Fibroblast of villous mesenchyme (primary cell): ENCODE measurements around the gene PAX5. TPM values are rescaled to one million over a fixed set of nuclear protein-coding genes. Genes with fewer than 3 reads are reported as not detected.
"Not testable (repeated sequence)": the region's sequence is repeated elsewhere in the genome, so short reads cannot be mapped to it uniquely, and the experiment has no call there.

Experiments used
- DNase-seq: peaks from one replicate; pipeline ENCODE4 v3.0.0-alpha.2; 2010; ENCODE audit warnings: low read depth
- H3K4me3 ChIP-seq: 2 replicates; pipeline ENCODE4 v1.5.1; 2011; ENCODE audit warnings: low read depth, mild to moderate bottlenecking, low read length
- total RNA-seq: library from RNA; depleted of rRNA; stranded (reverse); fragments of >200 nt; gene quantifications from 2 replicates; pipeline ENCODE4 v1.2.3, GENCODE V29; 2012
- TF ChIP-seq, protein P1 (sequence below): IDR thresholded peaks from 2 replicates; pipeline ENCODE4 v1.5.1; 2012; ENCODE audit warnings: low read depth, mild to moderate bottlenecking, low read length; ENCODE audit not compliant: insufficient read depth

PAX5 gene
- total RNA-seq, 1 donor: not detected

DNA sequence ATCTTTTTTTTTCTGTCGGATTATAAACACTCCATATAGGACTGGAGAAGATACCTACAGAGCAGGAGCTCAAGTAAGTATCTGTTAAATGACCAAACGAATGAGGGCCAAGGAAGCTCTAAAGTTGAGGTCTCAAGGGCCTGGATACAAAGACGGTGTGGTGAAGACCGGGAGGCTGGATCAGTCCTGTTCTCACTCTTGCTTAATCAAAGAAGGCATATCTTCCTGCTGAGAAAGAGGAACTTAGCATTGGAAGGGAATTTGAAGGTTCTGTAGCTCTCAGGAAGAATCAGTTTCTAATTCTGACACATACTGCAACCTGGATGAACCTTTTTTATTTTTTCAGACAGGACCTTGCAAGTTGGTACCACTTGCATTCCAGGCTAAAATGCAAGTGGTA is 28.3 kb upstream of the PAX5 start:
- no peak overlapping the region for H3K4me3 ChIP-seq
- DNase-seq: no peak
- TF ChIP-seq, protein P1, sequence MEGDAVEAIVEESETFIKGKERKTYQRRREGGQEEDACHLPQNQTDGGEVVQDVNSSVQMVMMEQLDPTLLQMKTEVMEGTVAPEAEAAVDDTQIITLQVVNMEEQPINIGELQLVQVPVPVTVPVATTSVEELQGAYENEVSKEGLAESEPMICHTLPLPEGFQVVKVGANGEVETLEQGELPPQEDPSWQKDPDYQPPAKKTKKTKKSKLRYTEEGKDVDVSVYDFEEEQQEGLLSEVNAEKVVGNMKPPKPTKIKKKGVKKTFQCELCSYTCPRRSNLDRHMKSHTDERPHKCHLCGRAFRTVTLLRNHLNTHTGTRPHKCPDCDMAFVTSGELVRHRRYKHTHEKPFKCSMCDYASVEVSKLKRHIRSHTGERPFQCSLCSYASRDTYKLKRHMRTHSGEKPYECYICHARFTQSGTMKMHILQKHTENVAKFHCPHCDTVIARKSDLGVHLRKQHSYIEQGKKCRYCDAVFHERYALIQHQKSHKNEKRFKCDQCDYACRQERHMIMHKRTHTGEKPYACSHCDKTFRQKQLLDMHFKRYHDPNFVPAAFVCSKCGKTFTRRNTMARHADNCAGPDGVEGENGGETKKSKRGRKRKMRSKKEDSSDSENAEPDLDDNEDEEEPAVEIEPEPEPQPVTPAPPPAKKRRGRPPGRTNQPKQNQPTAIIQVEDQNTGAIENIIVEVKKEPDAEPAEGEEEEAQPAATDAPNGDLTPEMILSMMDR: no peak

DNA sequence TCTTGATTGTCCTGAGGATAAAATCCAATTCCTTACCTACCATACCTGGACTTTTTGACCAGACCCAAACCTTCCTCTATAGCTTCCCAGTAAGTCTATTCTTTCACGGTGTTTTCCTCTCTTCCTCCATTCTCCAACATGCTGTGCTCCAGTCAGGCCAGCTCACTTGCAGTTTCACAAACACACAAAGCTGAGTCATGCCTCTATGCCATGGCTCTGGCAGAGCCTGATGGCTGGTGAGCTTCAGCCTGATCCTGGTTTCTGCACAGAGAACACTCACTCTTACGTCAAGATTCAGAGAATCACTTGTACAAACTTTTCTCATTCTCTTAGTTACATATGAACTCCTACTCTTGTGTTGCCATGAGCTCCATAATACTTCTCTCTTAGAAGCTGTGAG is 27.7 kb upstream of the PAX5 start:
- TF ChIP-seq, protein P1: no peak
- H3K4me3 ChIP-seq: no peak overlapping the region
- DNase-seq: peak; percentile 27

DNA sequence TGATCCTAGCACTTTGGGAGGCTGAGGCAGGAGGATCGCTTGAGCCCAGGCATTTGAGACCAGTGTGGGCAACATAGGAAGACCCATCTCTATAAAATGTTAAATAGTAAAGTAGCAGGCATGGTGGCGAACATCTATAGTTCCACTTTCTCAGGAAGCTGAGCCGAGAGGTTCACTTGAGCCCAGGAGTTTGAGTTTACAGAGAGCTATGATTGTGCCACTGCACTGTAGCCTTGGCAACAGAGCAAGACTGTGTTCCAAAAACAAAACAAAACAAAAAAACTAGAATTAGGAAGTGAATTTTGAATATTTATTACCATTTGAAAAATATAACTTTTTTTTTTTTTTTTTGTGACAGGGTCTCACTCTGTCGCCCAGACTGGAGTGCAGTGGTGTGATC is 26.8 kb upstream of the PAX5 start:
- no peak overlapping the region for H3K4me3 ChIP-seq
- DNase-seq: no peak
- TF ChIP-seq, protein P1: no peak

DNA sequence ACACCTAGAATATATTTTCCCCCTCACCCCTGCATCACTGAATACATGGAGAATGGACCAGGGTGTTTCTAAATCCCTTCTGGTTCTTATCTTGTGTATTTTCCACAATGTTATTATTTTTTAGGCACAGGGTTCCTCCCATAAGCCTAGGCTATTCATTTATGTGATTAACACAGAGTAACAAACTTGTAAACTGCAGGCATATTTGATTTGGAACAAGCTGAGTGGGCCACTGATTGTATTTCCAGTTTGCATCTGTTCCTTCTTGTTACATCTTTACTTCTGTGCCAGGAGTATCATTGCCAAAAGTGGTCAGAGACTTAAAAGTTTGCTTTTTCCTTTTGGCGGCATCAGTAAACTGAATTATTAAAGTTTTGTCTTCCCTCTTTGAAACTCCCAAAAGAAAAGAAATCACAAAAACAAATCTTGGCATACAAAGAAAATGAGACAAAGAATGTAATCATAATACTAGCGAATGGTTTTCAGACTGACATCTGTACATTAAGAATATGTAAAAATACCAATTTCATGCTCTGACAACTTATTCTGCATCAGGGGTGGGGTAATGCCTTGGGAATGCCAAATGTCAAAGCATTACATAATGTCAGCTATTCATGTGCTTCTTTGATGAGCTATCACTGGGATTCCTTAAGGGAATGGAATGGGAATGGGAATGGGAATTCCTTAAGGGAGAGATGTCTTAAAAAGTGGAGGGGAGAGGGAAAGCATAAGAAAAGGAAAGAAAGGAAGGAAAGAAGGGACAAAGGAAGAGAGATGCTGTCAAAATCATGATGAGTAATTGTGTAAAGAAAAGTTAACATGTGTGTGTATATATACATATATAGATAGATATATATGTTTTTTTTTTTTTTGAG is 22.2 kb upstream of the PAX5 start:
- no peak for DNase-seq
- TF ChIP-seq, protein P1: no peak
- no peak overlapping the region for H3K4me3 ChIP-seq

DNA sequence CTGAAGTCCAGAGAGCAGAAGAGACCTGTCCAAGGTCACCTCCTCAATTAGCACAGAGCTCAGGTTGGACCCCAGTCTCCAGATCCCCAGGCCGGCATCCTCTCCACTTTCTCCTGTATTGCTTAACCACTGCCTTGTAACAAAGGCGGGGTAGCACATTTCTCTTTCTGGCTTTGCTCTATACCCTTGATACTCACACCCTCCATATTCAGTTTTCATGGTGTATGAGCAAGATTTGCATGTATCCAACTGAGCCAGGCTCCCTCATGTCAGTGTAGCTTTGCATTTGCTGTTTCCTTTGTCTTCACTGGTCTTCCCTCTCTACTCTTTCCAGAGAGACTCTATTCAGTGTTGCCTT is 20.3 kb upstream of the PAX5 start:
- not testable (repeated sequence) for DNase-seq, H3K4me3 ChIP-seq

DNA sequence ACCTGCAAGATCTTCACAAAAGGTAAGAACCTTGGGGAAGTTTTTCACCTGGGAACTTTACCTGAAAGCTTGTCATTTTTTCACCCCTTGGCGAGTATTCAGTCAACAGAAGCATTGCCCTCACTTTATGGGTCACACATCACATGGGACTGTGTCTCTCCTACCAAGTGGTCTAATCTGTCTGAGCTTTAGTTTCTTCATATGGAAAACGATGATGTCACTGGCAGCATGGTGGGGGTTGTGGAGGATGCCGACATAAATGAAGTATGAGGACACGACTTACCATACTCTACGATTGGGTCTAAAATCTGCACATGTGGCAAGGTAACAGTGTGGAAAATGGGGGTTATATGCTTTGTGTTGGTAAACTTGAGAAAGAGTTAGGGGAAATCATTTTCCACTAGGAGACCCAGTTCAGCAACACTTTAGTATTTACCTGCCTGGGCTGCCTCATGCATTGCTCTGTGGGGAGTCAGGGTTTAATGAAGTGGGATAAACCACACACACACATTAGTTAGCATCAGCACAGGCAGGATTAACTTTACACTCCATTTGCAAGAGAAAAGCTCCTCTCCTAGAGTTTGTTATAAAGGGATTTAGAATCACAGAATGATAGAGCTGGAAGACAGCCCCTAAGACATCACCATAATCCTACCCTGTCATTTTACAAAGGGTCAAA is 19.8 kb upstream of the PAX5 start:
- no peak overlapping the region for H3K4me3 ChIP-seq
- TF ChIP-seq, protein P1: no peak
- no peak for DNase-seq

DNA sequence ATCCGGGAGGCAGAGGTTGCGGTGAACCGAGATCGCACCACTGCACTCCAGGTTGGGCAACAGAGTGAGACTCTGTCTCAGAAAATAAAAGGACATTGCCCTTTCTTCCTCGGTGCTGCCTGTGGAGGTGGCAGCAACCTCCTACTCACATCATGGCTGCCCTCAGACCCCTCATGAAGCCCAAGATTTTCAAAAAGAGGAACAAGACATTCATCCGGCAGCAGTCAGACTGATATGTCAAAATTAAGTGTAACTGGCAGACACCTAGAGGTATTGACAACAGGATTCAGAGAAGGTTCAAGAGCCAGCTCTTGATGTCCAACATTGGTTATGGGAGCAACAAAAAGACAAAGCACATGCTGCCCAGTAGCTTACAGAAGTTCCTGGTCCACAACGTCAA is 12.6 kb upstream of the PAX5 start:
- TF ChIP-seq, protein P1: no peak
- no peak overlapping the region for H3K4me3 ChIP-seq
- DNase-seq: no peak
